ENCODE results near the gene SLC5A10. TPM values are rescaled to one million over a fixed set of nuclear protein-coding genes. Genes with fewer than 3 reads are reported as not detected.

Gene SLC5A10
- total RNA-seq, 1 experiment from 2014 or later, result not detected

GRCh38 chr17:18958611-18959010 is 6.6 kb downstream of the SLC5A10 start:
- no peaks in the 10 kb centered on the region for H3K4me1 ChIP-seq (ENCODE audit: insufficient read depth, low read length)
- H3K36me3 Mint-ChIP-seq (ENCODE audit: insufficient read depth in 1 of 3, low read depth in 3 of 3), result no peaks in the 10 kb centered on the region
- H3T11ph ChIP-seq (ENCODE audit: low read length), result no peak overlapping the region
- no peaks in the 10 kb centered on the region for H3K79me1 ChIP-seq (ENCODE audit: insufficient read depth, low read depth, low read length, poor library complexity, severe bottlenecking)
- H3K79me2 ChIP-seq (ENCODE audit: insufficient read depth, low read length), result no peaks in the 10 kb centered on the region
- no peak overlapping the region for H3K56ac ChIP-seq (ENCODE audit: insufficient read length, low read depth, low read length)
- DNase-seq, result no peak
- no peak overlapping the region for H3K14ac ChIP-seq (ENCODE audit: insufficient read depth, low read length)
- H2BK15ac ChIP-seq (ENCODE audit: low read depth, low read length), result no peak overlapping the region
- no peak overlapping the region for H4K5ac ChIP-seq (ENCODE audit: insufficient read length, low read depth, low read length)
- H4K20me1 ChIP-seq (ENCODE audit: control insufficient read depth, insufficient read depth, insufficient read length), result no peaks in the 10 kb centered on the region
- H3K23ac ChIP-seq (ENCODE audit: insufficient read length, low read depth, low read length), result no peak overlapping the region
- H2AFZ ChIP-seq (ENCODE audit: low read length), result no peak overlapping the region
- no peaks in the 10 kb centered on the region for H3K27me3 ChIP-seq (ENCODE audit: insufficient read depth, low read length)
- no peak overlapping the region for H2AK5ac ChIP-seq (ENCODE audit: insufficient read length, low read length)
- H3K4me3 Mint-ChIP-seq, result no peak overlapping the region
- no peak overlapping the region for H3K9ac ChIP-seq (ENCODE audit: extremely low read depth, insufficient read length, low read length)
- H3K18ac ChIP-seq (ENCODE audit: insufficient read length, low read depth, low read length), result no peak overlapping the region
- H3K9me3 Mint-ChIP-seq, result no peaks in the 10 kb centered on the region
- peaks cover 8% of the 10 kb centered on the region in 2 experiments for H3K4me1 Mint-ChIP-seq
- no peak overlapping the region for H4K8ac ChIP-seq (replicated peaks; ENCODE audit: insufficient read length, low read depth, low read length)
- no peaks in the 10 kb centered on the region for H3K27me3 Mint-ChIP-seq (ENCODE audit: low read depth)
- H2BK20ac ChIP-seq (ENCODE audit: low read depth, low read length, poor library complexity, severe bottlenecking), result no peak overlapping the region
- no peaks in the 10 kb centered on the region for H3K23me2 ChIP-seq (ENCODE audit: insufficient read length, low read depth, low read length, poor library complexity, severe bottlenecking)
- WGBS (ENCODE audit: extremely low coverage, insufficient read length, low lambda C conversion rate), result no CpG with 5 or more reads among the region's 11 CpGs
- no peak overlapping the region for H3K4me2 ChIP-seq (ENCODE audit: insufficient read depth, insufficient read length, low read length)
- no peak overlapping the region for H2BK12ac ChIP-seq (ENCODE audit: insufficient read length, low read depth, low read length)
- H3K27ac Mint-ChIP-seq, result peak overlapping the region in 2 of 3 experiments; percentile 40 to 53; a peak in 1 of 7 replicates
- no peak overlapping the region for H3K4ac ChIP-seq (ENCODE audit: low read depth, low read length)
- no peak overlapping the region for H3K27ac ChIP-seq (ENCODE audit: insufficient read length, low read depth, low read length)
- TF ChIP-seq CTCF (conservative IDR thresholded peaks at IDR 0.05), result no peak
- no peaks in the 10 kb centered on the region for H3K9me3 ChIP-seq (ENCODE audit: control insufficient read depth, low read depth, low read length)
- H2BK5ac ChIP-seq (ENCODE audit: insufficient read length, low read length), result no peak overlapping the region
- no peak overlapping the region for H2BK120ac ChIP-seq (ENCODE audit: low read depth, low read length, poor library complexity, severe bottlenecking)
- no peak overlapping the region for H4K91ac ChIP-seq (ENCODE audit: insufficient read length, low read depth, low read length)
